ENCODE data around the gene RNPEPL1.

The RNPEPL1 gene

DNA sequence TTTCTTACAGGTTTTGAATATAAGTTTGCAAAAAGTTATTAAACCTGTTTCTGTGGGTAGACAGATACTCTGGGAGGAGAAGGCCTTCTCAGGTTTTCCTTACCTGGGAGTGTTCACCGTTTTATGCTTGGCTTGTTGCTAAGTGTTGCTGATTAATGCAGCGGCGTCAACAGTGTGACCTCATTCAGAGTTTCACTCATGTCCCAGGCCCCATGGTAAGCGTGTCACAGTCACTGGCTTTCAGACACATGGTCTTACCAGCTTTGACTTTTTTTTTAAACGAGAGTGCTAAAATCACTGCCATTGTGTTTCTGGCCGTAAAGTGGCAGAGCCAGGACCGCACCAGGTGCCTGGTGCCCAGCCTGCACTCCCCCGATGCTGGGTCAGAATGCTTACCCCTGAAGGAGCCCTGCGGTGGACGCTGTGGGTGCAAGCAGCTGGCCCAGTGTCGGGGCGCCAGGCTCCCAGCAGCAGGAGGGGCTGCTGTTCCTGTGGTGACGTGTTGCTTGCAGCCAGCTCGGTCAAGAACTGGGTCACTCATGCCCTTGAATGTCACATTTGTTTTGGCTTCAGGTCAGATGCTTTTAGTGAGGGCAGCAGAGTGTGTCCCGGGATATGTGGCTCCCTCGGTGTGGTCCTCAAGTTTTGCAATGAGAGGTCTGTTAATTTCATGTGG is 21.7 kb downstream of the RNPEPL1 start:
- no peak overlapping the region for H3K27ac ChIP-seq (ENCODE audit: low read length)
- no peaks in the 10 kb centered on the region; the same call in 1 of the 2 replicates for H3K36me3 ChIP-seq (replicated peaks; ENCODE audit: insufficient read depth, low read length)
- H3K79me2 ChIP-seq (ENCODE audit: low read length), result peaks cover 81% of the 10 kb centered on the region
- H3K4me3 ChIP-seq (ENCODE audit: low read length), result no peak overlapping the region
- H2AFZ ChIP-seq (ENCODE audit: low read length), result no peak overlapping the region
- no peaks in the 10 kb centered on the region for H3K9me2 ChIP-seq (replicated peaks; ENCODE audit: insufficient read depth, low read length)
- no peaks in the 10 kb centered on the region for H3K27me3 ChIP-seq (replicated peaks; ENCODE audit: insufficient read depth, low read length)
- H4K20me1 ChIP-seq (ENCODE audit: insufficient read depth, low read length), result no peaks in the 10 kb centered on the region
- H3K9ac ChIP-seq (ENCODE audit: low read length), result no peak overlapping the region
- DNase-seq, result no peak
- H3K9me3 ChIP-seq (replicated peaks; ENCODE audit: insufficient read depth, low read length), result no peaks in the 10 kb centered on the region
- peaks cover 21% of the 10 kb centered on the region for H3F3A ChIP-seq (ENCODE audit: insufficient read depth, low read length)
- H3K4me2 ChIP-seq (ENCODE audit: low read depth, low read length), result no peak overlapping the region
- H3K4me1 ChIP-seq (ENCODE audit: low read length), result peaks cover 11% of the 10 kb centered on the region
- TF ChIP-seq EZH2 (optimal IDR thresholded peaks at IDR 0.05; ENCODE audit: low read depth, low read length) (no peak), EZH2phosphoT487 (IDR thresholded peaks at IDR 0.05; ENCODE audit: low read length) (no peak)
- TF ChIP-seq, protein P1, sequence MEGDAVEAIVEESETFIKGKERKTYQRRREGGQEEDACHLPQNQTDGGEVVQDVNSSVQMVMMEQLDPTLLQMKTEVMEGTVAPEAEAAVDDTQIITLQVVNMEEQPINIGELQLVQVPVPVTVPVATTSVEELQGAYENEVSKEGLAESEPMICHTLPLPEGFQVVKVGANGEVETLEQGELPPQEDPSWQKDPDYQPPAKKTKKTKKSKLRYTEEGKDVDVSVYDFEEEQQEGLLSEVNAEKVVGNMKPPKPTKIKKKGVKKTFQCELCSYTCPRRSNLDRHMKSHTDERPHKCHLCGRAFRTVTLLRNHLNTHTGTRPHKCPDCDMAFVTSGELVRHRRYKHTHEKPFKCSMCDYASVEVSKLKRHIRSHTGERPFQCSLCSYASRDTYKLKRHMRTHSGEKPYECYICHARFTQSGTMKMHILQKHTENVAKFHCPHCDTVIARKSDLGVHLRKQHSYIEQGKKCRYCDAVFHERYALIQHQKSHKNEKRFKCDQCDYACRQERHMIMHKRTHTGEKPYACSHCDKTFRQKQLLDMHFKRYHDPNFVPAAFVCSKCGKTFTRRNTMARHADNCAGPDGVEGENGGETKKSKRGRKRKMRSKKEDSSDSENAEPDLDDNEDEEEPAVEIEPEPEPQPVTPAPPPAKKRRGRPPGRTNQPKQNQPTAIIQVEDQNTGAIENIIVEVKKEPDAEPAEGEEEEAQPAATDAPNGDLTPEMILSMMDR (IDR thresholded peaks at IDR 0.05; ENCODE audit: low read length), result no peak

DNA sequence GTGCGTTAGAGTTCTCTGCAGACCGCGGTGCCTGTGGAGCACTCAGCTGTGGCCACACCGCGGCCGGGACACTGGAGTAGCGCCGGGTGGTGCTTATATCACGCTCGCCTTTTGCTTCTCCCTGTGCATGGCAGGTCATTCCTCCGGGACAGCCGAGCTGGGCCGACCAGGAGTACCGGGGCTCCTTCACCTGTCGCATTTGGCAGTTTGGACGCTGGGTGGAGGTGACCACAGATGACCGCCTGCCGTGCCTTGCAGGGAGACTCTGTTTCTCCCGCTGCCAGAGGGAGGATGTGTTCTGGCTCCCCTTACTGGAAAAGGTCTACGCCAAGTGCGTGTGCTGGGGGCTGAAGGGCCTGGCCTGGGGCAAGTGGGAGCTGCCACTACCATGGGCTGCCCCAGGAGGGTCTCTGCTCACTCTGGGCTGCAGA is 22.4 kb downstream of the RNPEPL1 start:
- DNase-seq, result no peak
- Histone ChIP-seq H3K4me2 (ENCODE audit: low read depth, low read length) (no peak overlapping the region), H3K4me3 (ENCODE audit: low read length) (no peak overlapping the region), H3K9ac (ENCODE audit: low read length) (no peak overlapping the region), H3K36me3 (replicated peaks; ENCODE audit: insufficient read depth, low read length) (no peaks in the 10 kb centered on the region; the same call in 1 of the 2 replicates), H3K9me2 (replicated peaks; ENCODE audit: insufficient read depth, low read length) (no peaks in the 10 kb centered on the region), H3K27me3 (replicated peaks; ENCODE audit: insufficient read depth, low read length) (no peaks in the 10 kb centered on the region), H3K27ac (ENCODE audit: low read length) (no peak overlapping the region), H3K79me2 (ENCODE audit: low read length) (peaks cover 83% of the 10 kb centered on the region), H2AFZ (ENCODE audit: low read length) (no peak overlapping the region), H3K4me1 (ENCODE audit: low read length) (peaks cover 9% of the 10 kb centered on the region), H4K20me1 (ENCODE audit: insufficient read depth, low read length) (no peaks in the 10 kb centered on the region), H3F3A (ENCODE audit: insufficient read depth, low read length) (peaks cover 14% of the 10 kb centered on the region), H3K9me3 (replicated peaks; ENCODE audit: insufficient read depth, low read length) (no peaks in the 10 kb centered on the region)
- TF ChIP-seq EZH2 (optimal IDR thresholded peaks at IDR 0.05; ENCODE audit: low read depth, low read length) (no peak), EZH2phosphoT487 (IDR thresholded peaks at IDR 0.05; ENCODE audit: low read length) (no peak)
- TF ChIP-seq, protein P1 (IDR thresholded peaks at IDR 0.05; ENCODE audit: low read length), result no peak

- Histone ChIP-seq H3K9me3 (replicated peaks; ENCODE audit: insufficient read depth, low read length) (no peaks in the 10 kb centered on the region), H2AFZ (ENCODE audit: low read length) (no peak overlapping the region), H3K9ac (ENCODE audit: low read length) (no peak overlapping the region), H3K9me2 (replicated peaks; ENCODE audit: insufficient read depth, low read length) (no peaks in the 10 kb centered on the region), H3K4me3 (ENCODE audit: low read length) (no peak overlapping the region), H3K79me2 (ENCODE audit: low read length) (peaks cover 79% of the 10 kb centered on the region), H3K4me1 (ENCODE audit: low read length) (peaks cover 9% of the 10 kb centered on the region), H3K4me2 (ENCODE audit: low read depth, low read length) (no peak overlapping the region), H3K27ac (ENCODE audit: low read length) (no peak overlapping the region), H3K36me3 (replicated peaks; ENCODE audit: insufficient read depth, low read length) (no peaks in the 10 kb centered on the region; the same call in 1 of the 2 replicates), H4K20me1 (ENCODE audit: insufficient read depth, low read length) (no peaks in the 10 kb centered on the region), H3K27me3 (replicated peaks; ENCODE audit: insufficient read depth, low read length) (no peaks in the 10 kb centered on the region), H3F3A (ENCODE audit: insufficient read depth, low read length) (peaks cover 10% of the 10 kb centered on the region)
- no peak for TF ChIP-seq EZH2 (optimal IDR thresholded peaks at IDR 0.05; ENCODE audit: low read depth, low read length)
- TF ChIP-seq, protein P1 (IDR thresholded peaks at IDR 0.05; ENCODE audit: low read length), result no peak
- no peak for TF ChIP-seq EZH2phosphoT487 (IDR thresholded peaks at IDR 0.05; ENCODE audit: low read length)
- DNase-seq, result no peak
Observed at GRCh38 chr2:240591226-240591625, 22.9 kb downstream of the RNPEPL1 start.

Data from MM.1S (cell line).